RWPE1 (cell line): ENCODE data around the gene IGLL5.

ENCODE experiments used
- CTCF ChIA-PET: fragments of 350-600 bp; sonication (Branson Sonifier 250); formaldehyde crosslinking; extraction: SDS; loops from one replicate; lab custom pipeline; 2021; lab: Yijun Ruan, JAX
- POLR2A ChIA-PET: fragments of 400-600 bp; formaldehyde crosslinking; extraction: SDS; loops from one replicate; lab custom pipeline; 2020; ENCODE audit warnings: antibody characterized with exemption; ENCODE audit not compliant: low non-redundant PET; lab: Yijun Ruan, JAX
- DNase-seq: peaks from one replicate; pipeline ENCODE4 v3.0.0; 2012; ENCODE audit warnings: low spot score
- H3K27ac ChIP-seq: fragments of 450-650 bp; 2 replicates; pipeline ENCODE4 v1.5.1; 2017
- CTCF ChIP-seq: fragments of 450-650 bp; conservative IDR thresholded peaks from 2 replicates; pipeline ENCODE4 v1.5.1; 2017; ENCODE audit warnings: low read depth, mild to moderate bottlenecking

The IGLL5 gene

GRCh38 chr22:22907551-22908494 is 20.2 kb downstream of the IGLL5 start:
- CTCF ChIA-PET: no interaction called here
- H3K27ac ChIP-seq: no peak overlapping the region
- no peak for TF ChIP-seq CTCF

GRCh38 chr22:22908495-22908861 is 20.9 kb downstream of the IGLL5 start:
- no peak for DNase-seq
- H3K27ac ChIP-seq: no peak overlapping the region
- ChIA-PET CTCF (no interaction called here), POLR2A (no interaction called here)
- no peak for TF ChIP-seq CTCF

More at GRCh38 chr22:22907551-22908494, 20.2 kb downstream of the IGLL5 start:
- POLR2A ChIA-PET: no interaction called here
- no peak for DNase-seq

GRCh38 chr22:22908941-22909604 is 21.5 kb downstream of the IGLL5 start:
- H3K27ac ChIP-seq: no peak overlapping the region
- POLR2A ChIA-PET: no interaction called here
- TF ChIP-seq CTCF: no peak
- CTCF ChIA-PET: no interaction called here
- no peak for DNase-seq

- H3K27ac ChIP-seq: no peak overlapping the region
- TF ChIP-seq CTCF: no peak
- DNase-seq: no peak
- ChIA-PET POLR2A (no interaction called here), CTCF (no interaction called here)
Observed at GRCh38 chr22:22909605-22910271, 22.1 kb downstream of the IGLL5 start.

GRCh38 chr22:22910272-22911240 is 22.9 kb downstream of the IGLL5 start:
- no peak overlapping the region for H3K27ac ChIP-seq
- no peak for DNase-seq
- POLR2A ChIA-PET: no interaction called here
- CTCF ChIA-PET: no interaction called here
- TF ChIP-seq CTCF: no peak
